ENCODE results near the gene PACSIN3.

DNA sequence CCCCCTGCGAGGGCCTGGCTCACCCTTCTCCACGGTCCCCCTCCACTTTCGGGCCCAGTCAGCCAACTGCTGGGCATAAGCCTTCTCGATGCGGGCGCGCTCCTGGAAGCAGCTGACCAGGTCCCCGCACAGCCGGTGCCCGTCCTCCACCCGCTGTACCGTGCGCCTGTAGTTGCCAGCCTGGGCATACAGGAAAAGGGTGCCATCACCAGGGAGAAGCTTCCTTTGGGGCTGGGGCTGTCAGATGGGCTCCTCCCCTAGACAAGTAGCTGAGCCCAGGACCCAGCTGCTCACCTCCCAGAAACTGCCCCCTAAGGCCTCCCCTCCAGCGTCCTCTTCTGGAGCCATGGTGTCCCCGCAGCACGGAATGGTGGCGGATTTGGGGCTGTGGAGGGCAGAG, 3.9 kb downstream of the PACSIN3 start:
- TF ChIP-seq POLR2A (IDR thresholded peaks at IDR 0.05), result no peak
- TF ChIP-seq, protein P1, sequence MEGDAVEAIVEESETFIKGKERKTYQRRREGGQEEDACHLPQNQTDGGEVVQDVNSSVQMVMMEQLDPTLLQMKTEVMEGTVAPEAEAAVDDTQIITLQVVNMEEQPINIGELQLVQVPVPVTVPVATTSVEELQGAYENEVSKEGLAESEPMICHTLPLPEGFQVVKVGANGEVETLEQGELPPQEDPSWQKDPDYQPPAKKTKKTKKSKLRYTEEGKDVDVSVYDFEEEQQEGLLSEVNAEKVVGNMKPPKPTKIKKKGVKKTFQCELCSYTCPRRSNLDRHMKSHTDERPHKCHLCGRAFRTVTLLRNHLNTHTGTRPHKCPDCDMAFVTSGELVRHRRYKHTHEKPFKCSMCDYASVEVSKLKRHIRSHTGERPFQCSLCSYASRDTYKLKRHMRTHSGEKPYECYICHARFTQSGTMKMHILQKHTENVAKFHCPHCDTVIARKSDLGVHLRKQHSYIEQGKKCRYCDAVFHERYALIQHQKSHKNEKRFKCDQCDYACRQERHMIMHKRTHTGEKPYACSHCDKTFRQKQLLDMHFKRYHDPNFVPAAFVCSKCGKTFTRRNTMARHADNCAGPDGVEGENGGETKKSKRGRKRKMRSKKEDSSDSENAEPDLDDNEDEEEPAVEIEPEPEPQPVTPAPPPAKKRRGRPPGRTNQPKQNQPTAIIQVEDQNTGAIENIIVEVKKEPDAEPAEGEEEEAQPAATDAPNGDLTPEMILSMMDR (IDR thresholded peaks at IDR 0.05), result no peak
